Ishikawa (cell line): ENCODE measurements around the gene USP37.

ENCODE experiments used
- CEBPB ChIP-seq: IDR thresholded peaks from 2 replicates; pipeline ENCODE4 v1.6.1; 2012
- CREB1 ChIP-seq: IDR thresholded peaks from 2 replicates; pipeline ENCODE4 v1.6.1; 2012; ENCODE audit warnings: low read depth
- EGR1 ChIP-seq: IDR thresholded peaks from 2 replicates; pipeline ENCODE4 v1.6.1; 2012
- EP300 ChIP-seq: IDR thresholded peaks from 2 replicates; pipeline ENCODE4 v1.6.1; 2012; ENCODE audit warnings: borderline replicate concordance
- FOXM1 ChIP-seq: IDR thresholded peaks from 2 replicates; pipeline ENCODE4 v1.6.1; 2012; ENCODE audit warnings: low read depth, borderline replicate concordance
- NFIC ChIP-seq: IDR thresholded peaks from 2 replicates; pipeline ENCODE4 v1.6.1; 2012
- RAD21 ChIP-seq: IDR thresholded peaks from 2 replicates; pipeline ENCODE4 v1.6.1; 2012; ENCODE audit warnings: low read depth
- REST ChIP-seq: IDR thresholded peaks from 2 replicates; pipeline ENCODE4 v1.6.1; 2012; ENCODE audit warnings: low read depth, mild to moderate bottlenecking
- TAF1 ChIP-seq: IDR thresholded peaks from 2 replicates; pipeline ENCODE4 v1.6.1; 2012; ENCODE audit warnings: low read depth, mild to moderate bottlenecking
- TCF12 ChIP-seq: IDR thresholded peaks from 2 replicates; pipeline ENCODE4 v1.6.1; 2012; ENCODE audit warnings: low read depth
- TEAD4 ChIP-seq: IDR thresholded peaks from 2 replicates; pipeline ENCODE4 v1.6.1; 2012
- USF1 ChIP-seq: IDR thresholded peaks from 2 replicates; pipeline ENCODE4 v1.6.1; 2012
- YY1 ChIP-seq: IDR thresholded peaks from 2 replicates; pipeline ENCODE4 v1.6.1; 2012; ENCODE audit warnings: low read depth
- ZBTB7A ChIP-seq: IDR thresholded peaks from 2 replicates; pipeline ENCODE4 v1.6.1; 2012; ENCODE audit warnings: low read depth

The USP37 gene

GRCh38 chr2:218501665-218502064 is 66.5 kb downstream of the USP37 start:
- TF ChIP-seq RAD21, result no peak

- TF ChIP-seq USF1 (no peak), EP300 (no peak), TCF12 (no peak), YY1 (no peak), ZBTB7A (no peak)
Measured at GRCh38 chr2:218500501-218501060, 67.6 kb downstream of the USP37 start.

GRCh38 chr2:218485986-218486667 is 82.0 kb downstream of the USP37 start:
- TF ChIP-seq USF1, result no peak
- TF ChIP-seq NFIC, result no peak
- no peak for TF ChIP-seq TAF1
- TF ChIP-seq YY1, result no peak
- TF ChIP-seq CREB1, result no peak
- no peak for TF ChIP-seq EP300
- no peak for TF ChIP-seq CEBPB
- TF ChIP-seq ZBTB7A, result no peak
- no peak for TF ChIP-seq EGR1
- TF ChIP-seq RAD21, result no peak
- no peak for TF ChIP-seq TEAD4
- TF ChIP-seq TCF12, result no peak
- TF ChIP-seq FOXM1, result no peak
- TF ChIP-seq REST, result no peak

GRCh38 chr2:218482651-218483050 is 85.5 kb downstream of the USP37 start:
- no peak for TF ChIP-seq TCF12
- no peak for TF ChIP-seq CEBPB
- TF ChIP-seq TEAD4, result no peak
- no peak for TF ChIP-seq NFIC
- TF ChIP-seq USF1, result no peak
- no peak for TF ChIP-seq FOXM1
- TF ChIP-seq REST, result no peak
- TF ChIP-seq TAF1, result no peak
- TF ChIP-seq YY1, result no peak
- TF ChIP-seq ZBTB7A, result no peak
- TF ChIP-seq RAD21, result no peak

- TF ChIP-seq YY1, result no peak
- TF ChIP-seq REST, result no peak
- no peak for TF ChIP-seq FOXM1
- no peak for TF ChIP-seq NFIC
- TF ChIP-seq RAD21, result no peak
- TF ChIP-seq TEAD4, result no peak
Measured at GRCh38 chr2:218479595-218479994, 88.6 kb downstream of the USP37 start.
